ENCODE measurements around the gene AGAP1. TPM values are rescaled to one million over a fixed set of nuclear protein-coding genes. Genes with fewer than 3 reads are reported as not detected.
A peak's percentile ranks its signal among the peaks of the same experiment; 100 is the strongest.

Gene AGAP1
- total RNA-seq, 1 experiment from 2014 or later, result 25.8 TPM

GRCh38 chr2:235803028-235803427 is 309.2 kb downstream of the AGAP1 start:
- WGBS (ENCODE audit: extremely low coverage, insufficient read length, low lambda C conversion rate), result no CpG with 5 or more reads among the region's 1 CpG
- H3K4me1 Mint-ChIP-seq, result peaks cover 10 to 15% of the 10 kb centered on the region in 2 experiments
- Histone ChIP-seq H2BK120ac (ENCODE audit: low read depth, low read length, poor library complexity, severe bottlenecking) (no peak overlapping the region), H3K23me2 (ENCODE audit: insufficient read length, low read depth, low read length, poor library complexity, severe bottlenecking) (no peaks in the 10 kb centered on the region), H3K9ac (ENCODE audit: extremely low read depth, insufficient read length, low read length) (no peak overlapping the region), H3K27me3 (ENCODE audit: insufficient read depth, low read length) (no peaks in the 10 kb centered on the region), H2BK5ac (ENCODE audit: insufficient read length, low read length) (no peak overlapping the region), H2BK20ac (ENCODE audit: low read depth, low read length, poor library complexity, severe bottlenecking) (no peak overlapping the region), H3K56ac (ENCODE audit: insufficient read length, low read depth, low read length) (no peak overlapping the region), H3K4me2 (ENCODE audit: insufficient read depth, insufficient read length, low read length) (no peak overlapping the region), H2BK15ac (ENCODE audit: low read depth, low read length) (no peak overlapping the region), H3K18ac (ENCODE audit: insufficient read length, low read depth, low read length) (peak overlapping the region; percentile 63), H4K8ac (replicated peaks; ENCODE audit: insufficient read length, low read depth, low read length) (peak overlapping the region; percentile 29), H2AK5ac (ENCODE audit: insufficient read length, low read length) (no peak overlapping the region), H3K27ac (ENCODE audit: insufficient read length, low read depth, low read length) (no peak overlapping the region), H3K9me3 (ENCODE audit: control insufficient read depth, low read depth, low read length) (no peaks in the 10 kb centered on the region), H3K4ac (ENCODE audit: low read depth, low read length) (no peak overlapping the region), H3K23ac (ENCODE audit: insufficient read length, low read depth, low read length) (no peak overlapping the region), H2AFZ (ENCODE audit: low read length) (no peak overlapping the region), H4K20me1 (ENCODE audit: control insufficient read depth, insufficient read depth, insufficient read length) (no peaks in the 10 kb centered on the region), H3K4me1 (ENCODE audit: insufficient read depth, low read length) (peaks cover 5% of the 10 kb centered on the region; the same call in 1 of the 2 replicates), H3K79me2 (ENCODE audit: insufficient read depth, low read length) (no peaks in the 10 kb centered on the region; the same call in 1 of the 2 replicates), H4K5ac (ENCODE audit: insufficient read length, low read depth, low read length) (peak overlapping the region; percentile 59), H3K79me1 (ENCODE audit: insufficient read depth, low read depth, low read length, poor library complexity, severe bottlenecking) (no peaks in the 10 kb centered on the region), H4K91ac (ENCODE audit: insufficient read length, low read depth, low read length) (no peak overlapping the region), H3K14ac (ENCODE audit: insufficient read depth, low read length) (no peak overlapping the region), H2BK12ac (ENCODE audit: insufficient read length, low read depth, low read length) (no peak overlapping the region), H3T11ph (ENCODE audit: low read length) (no peak overlapping the region)
- peaks cover 6 to 20% (median 17%) of the 10 kb centered on the region in 3 experiments; a peak in 6 of 7 replicates for H3K36me3 Mint-ChIP-seq (ENCODE audit: insufficient read depth in 1 of 3, low read depth in 3 of 3)
- peaks cover 1% of the 10 kb centered on the region; the same call in 1 of the 2 replicates for H3K27me3 Mint-ChIP-seq (ENCODE audit: low read depth)
- H3K4me3 Mint-ChIP-seq, result no peak overlapping the region
- no peak for DNase-seq
- 0 out of 3 replicates have a peak, but pooled peaks have one; percentile 20 for TF ChIP-seq CTCF (conservative IDR thresholded peaks at IDR 0.05)
- H3K27ac Mint-ChIP-seq, result no peak overlapping the region
- no peaks in the 10 kb centered on the region for H3K9me3 Mint-ChIP-seq

Measured in H9 (cell line).